Measurements from ENCODE around the gene RORC. TPM values are rescaled to one million over a fixed set of nuclear protein-coding genes. Genes with fewer than 3 reads are reported as not detected.

Gene RORC
- total RNA-seq, 1 experiment from 2014 or later, result 1.3 TPM

GRCh38 chr1:151864411-151864810, 32.8 kb upstream of the RORC start:
- Histone ChIP-seq H3K27me3 (ENCODE audit: insufficient read depth, low read length) (no peaks in the 10 kb centered on the region), H3K9ac (ENCODE audit: low read length) (no peak overlapping the region), H4K20me1 (ENCODE audit: insufficient read depth) (no peaks in the 10 kb centered on the region), H3K79me2 (ENCODE audit: insufficient read depth, low read length) (no peaks in the 10 kb centered on the region), H2AFZ (ENCODE audit: low read depth, low read length, poor library complexity, severe bottlenecking) (no peak overlapping the region), H3K9me3 (ENCODE audit: control insufficient read depth in 1 of 2, insufficient read depth in 1 of 2, low read depth in 1 of 2, low read length in 2 of 2) (no peaks in the 10 kb centered on the region), H3K9me2 (ENCODE audit: insufficient read depth) (no peaks in the 10 kb centered on the region), H3K27ac (ENCODE audit: low read depth, low read length) (no peak overlapping the region), H3K4me3 (replicated peaks in 1 of 2; ENCODE audit: low read depth in 1 of 2, low read length in 2 of 2) (no peak overlapping the region), H3K4me2 (ENCODE audit: low read length) (no peak overlapping the region), H3K36me3 (ENCODE audit: control insufficient read depth in 1 of 2, insufficient read depth in 2 of 2, low read length in 2 of 2) (no peaks in the 10 kb centered on the region), H3K4me1 (ENCODE audit: control insufficient read depth in 1 of 2, insufficient read depth in 2 of 2, low read length in 2 of 2) (peaks cover 0 to 3% of the 10 kb centered on the region in 2 experiments; a peak in 1 of 4 replicates)
- BruUV-seq (replicated peaks), result no TSS peak
- ChIA-PET POLR2A (no interaction called here), RAD21 (ENCODE audit: low non-redundant PET in 1 of 2, low total read pairs in 2 of 2, uncharacterized antibody in 2 of 2, unreplicated experiment in 2 of 2) (no interaction called here), CTCF (interaction anchor here (1.5 kb wide), 1 partner anchor 18 kb away, joined by 3 read pairs; no protein-coding TSS in a partner anchor)
- no peak for ATAC-seq
- intact Hi-C loops (cut with micrococcal nuclease), result no loop called here
- no peak for DNase-seq (ENCODE audit: low read depth, low spot score)
- no peak for TF ChIP-seq RAD21 (IDR thresholded peaks at IDR 0.05; ENCODE audit: low read depth)
- TF ChIP-seq EGR1 (IDR thresholded peaks at IDR 0.05; ENCODE audit: low read depth), result no peak
- TF ChIP-seq EZH2phosphoT487 (IDR thresholded peaks at IDR 0.05; ENCODE audit: borderline replicate concordance), result no peak
- no peak for TF ChIP-seq POLR2A (IDR thresholded peaks at IDR 0.05; ENCODE audit: borderline replicate concordance, extremely low read depth, insufficient read depth, insufficient read length)

DNA sequence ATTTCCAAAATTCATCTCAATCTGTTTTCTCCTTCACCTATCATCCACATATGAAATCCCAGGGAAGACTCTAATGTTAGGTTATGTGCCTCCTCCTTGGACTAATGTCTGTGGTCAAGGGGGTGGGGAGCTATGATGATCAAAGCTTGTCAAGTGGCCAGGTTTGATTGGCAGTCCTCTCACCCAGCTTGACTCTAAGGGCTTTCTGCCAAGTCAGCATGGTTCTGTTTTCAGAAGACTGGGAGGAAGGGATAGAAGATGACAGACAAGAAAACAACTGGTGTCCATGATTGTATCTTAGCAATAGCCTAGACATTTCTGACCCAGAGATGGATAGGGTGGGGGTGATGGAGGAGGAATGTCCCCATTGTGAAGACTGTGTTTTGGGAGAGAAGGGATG, 31.0 kb upstream of the RORC start:
- Histone ChIP-seq H2AFZ (ENCODE audit: low read depth, low read length, poor library complexity, severe bottlenecking) (no peak overlapping the region), H3K4me3 (replicated peaks in 1 of 2; ENCODE audit: low read depth in 1 of 2, low read length in 2 of 2) (no peak overlapping the region), H3K36me3 (ENCODE audit: control insufficient read depth in 1 of 2, insufficient read depth in 2 of 2, low read length in 2 of 2) (no peaks in the 10 kb centered on the region), H3K4me2 (ENCODE audit: low read length) (no peak overlapping the region), H4K20me1 (ENCODE audit: insufficient read depth) (no peaks in the 10 kb centered on the region), H3K4me1 (ENCODE audit: control insufficient read depth in 1 of 2, insufficient read depth in 2 of 2, low read length in 2 of 2) (no peaks in the 10 kb centered on the region; a peak in 1 of 4 replicates), H3K9ac (ENCODE audit: low read length) (no peak overlapping the region), H3K9me2 (ENCODE audit: insufficient read depth) (no peaks in the 10 kb centered on the region), H3K79me2 (ENCODE audit: insufficient read depth, low read length) (no peaks in the 10 kb centered on the region), H3K27ac (ENCODE audit: low read depth, low read length) (no peak overlapping the region), H3K27me3 (ENCODE audit: insufficient read depth, low read length) (no peaks in the 10 kb centered on the region), H3K9me3 (ENCODE audit: control insufficient read depth in 1 of 2, insufficient read depth in 1 of 2, low read depth in 1 of 2, low read length in 2 of 2) (no peaks in the 10 kb centered on the region)
- DNase-seq (ENCODE audit: low read depth, low spot score) (no peak), ATAC-seq (no peak)
- RAD21 ChIA-PET (ENCODE audit: low non-redundant PET in 1 of 2, low total read pairs in 2 of 2, uncharacterized antibody in 2 of 2, unreplicated experiment in 2 of 2), result no interaction called here
- CTCF ChIA-PET, result no interaction called here
- no TSS peak for BruUV-seq (replicated peaks)
- TF ChIP-seq, protein P1, sequence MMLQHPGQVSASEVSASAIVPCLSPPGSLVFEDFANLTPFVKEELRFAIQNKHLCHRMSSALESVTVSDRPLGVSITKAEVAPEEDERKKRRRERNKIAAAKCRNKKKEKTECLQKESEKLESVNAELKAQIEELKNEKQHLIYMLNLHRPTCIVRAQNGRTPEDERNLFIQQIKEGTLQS (IDR thresholded peaks at IDR 0.05), result no peak
- TF ChIP-seq TCF7L2 (IDR thresholded peaks at IDR 0.05; ENCODE audit: borderline replicate concordance, extremely low read depth, insufficient read depth, insufficient read length) (peak; percentile 30), ZBTB33 (IDR thresholded peaks at IDR 0.05; ENCODE audit: extremely low read depth, insufficient replicate concordance, low read length) (no peak)
- intact Hi-C loops (cut with micrococcal nuclease), result no loop called here
- POLR2A ChIA-PET, result no interaction called here
